PC-3 (cell line): ENCODE results near the gene IFI35.

Source experiments
- EZH2 ChIP-seq: fragments of 300-600 bp; sonication (generic); IDR thresholded peaks from one replicate; pipeline ENCODE4 v1.6.1; 2017; ENCODE audit warnings: antibody characterized with exemption, mild to moderate bottlenecking, low read length; ENCODE audit not compliant: unreplicated experiment
- EZH2phosphoT487 ChIP-seq: fragments of 300-600 bp; sonication (generic); IDR thresholded peaks from 2 replicates; pipeline ENCODE4 v1.6.1; 2018; ENCODE audit warnings: mild to moderate bottlenecking, antibody characterized with exemption, low read length, borderline replicate concordance
- TF ChIP-seq, protein P1 (sequence below): fragments of 300-600 bp; sonication (generic); conservative IDR thresholded peaks from 2 replicates; pipeline ENCODE4 v1.5.1; 2017; ENCODE audit warnings: antibody characterized with exemption, low read depth, mild to moderate bottlenecking, low read length

DNA sequence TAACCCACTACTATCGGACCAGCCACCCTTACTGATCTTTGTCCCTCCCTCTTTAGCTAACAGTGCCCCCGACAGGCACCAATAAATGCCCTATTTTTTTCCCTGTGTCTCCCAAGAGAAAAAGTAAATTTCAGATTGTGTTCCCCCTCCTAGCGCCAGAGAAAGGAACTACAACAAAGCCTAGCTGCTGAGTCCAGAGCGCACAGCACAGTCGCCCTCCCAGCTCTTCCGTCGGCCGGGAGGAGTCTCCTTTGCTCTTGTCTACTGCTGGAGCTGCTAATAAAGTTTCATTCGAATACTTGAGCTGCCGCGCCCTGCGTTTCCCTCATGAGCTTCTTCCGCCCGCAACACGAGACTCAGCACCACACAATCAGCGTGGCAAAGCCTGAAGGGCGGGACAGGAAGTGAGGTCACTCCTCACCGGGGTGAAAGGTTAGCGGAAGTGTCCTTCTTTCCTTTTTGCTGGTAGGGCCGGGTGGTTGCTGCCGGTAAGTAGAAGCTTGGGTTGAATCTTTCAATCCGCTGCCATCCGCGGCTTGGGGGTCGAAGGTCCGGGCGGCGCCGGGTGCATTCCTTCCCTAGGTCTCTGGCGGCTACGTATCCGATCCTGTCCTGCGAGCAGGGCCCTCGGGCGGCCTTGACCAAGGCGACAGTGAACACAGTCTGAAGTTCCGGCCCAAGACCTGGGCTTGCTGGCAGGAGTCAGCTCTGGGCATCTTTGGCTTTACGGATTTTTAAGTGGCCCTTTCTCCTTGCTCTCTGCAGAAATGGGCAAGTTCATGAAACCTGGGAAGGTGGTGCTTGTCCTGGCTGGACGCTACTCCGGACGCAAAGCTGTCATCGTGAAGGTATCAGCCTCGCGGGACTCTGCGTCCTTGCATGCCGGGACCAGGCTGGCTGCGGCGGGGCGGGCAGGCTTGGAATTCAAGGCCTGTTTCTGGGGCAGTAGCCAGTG is 8.3 kb upstream of the IFI35 start, which contains the start of gene RPL27:
- TF ChIP-seq, protein P1, sequence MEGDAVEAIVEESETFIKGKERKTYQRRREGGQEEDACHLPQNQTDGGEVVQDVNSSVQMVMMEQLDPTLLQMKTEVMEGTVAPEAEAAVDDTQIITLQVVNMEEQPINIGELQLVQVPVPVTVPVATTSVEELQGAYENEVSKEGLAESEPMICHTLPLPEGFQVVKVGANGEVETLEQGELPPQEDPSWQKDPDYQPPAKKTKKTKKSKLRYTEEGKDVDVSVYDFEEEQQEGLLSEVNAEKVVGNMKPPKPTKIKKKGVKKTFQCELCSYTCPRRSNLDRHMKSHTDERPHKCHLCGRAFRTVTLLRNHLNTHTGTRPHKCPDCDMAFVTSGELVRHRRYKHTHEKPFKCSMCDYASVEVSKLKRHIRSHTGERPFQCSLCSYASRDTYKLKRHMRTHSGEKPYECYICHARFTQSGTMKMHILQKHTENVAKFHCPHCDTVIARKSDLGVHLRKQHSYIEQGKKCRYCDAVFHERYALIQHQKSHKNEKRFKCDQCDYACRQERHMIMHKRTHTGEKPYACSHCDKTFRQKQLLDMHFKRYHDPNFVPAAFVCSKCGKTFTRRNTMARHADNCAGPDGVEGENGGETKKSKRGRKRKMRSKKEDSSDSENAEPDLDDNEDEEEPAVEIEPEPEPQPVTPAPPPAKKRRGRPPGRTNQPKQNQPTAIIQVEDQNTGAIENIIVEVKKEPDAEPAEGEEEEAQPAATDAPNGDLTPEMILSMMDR, result peak; percentile 73
- TF ChIP-seq EZH2phosphoT487 (no peak), EZH2 (no peak)
